Measurements from ENCODE around the gene SFT2D2. TPM values are rescaled to one million over a fixed set of nuclear protein-coding genes. Genes with fewer than 3 reads are reported as not detected.

SFT2D2 gene
- total RNA-seq, 1 donor from 2014 or later = 35.1 TPM

- Histone ChIP-seq H3K27ac (no peak overlapping the region), H3K4me1 (no peaks in the 10 kb centered on the region), H3K36me3 (no peaks in the 10 kb centered on the region), H3K27me3 (no peaks in the 10 kb centered on the region), H3K9me3 (no peaks in the 10 kb centered on the region), H3K4me3 (no peak overlapping the region)
- DNase-seq (ENCODE audit: extremely low spot score in 2 of 2) = no peak
- TF ChIP-seq POLR2AphosphoS5 (IDR thresholded peaks at IDR 0.05; ENCODE audit: insufficient read depth in 1 of 2, low read depth in 1 of 2) = no peak
- no peak for TF ChIP-seq POLR2A (IDR thresholded peaks at IDR 0.05)
- no peak for TF ChIP-seq CTCF (IDR thresholded peaks at IDR 0.05)
- intact Hi-C loops (cut with DNase I) = no loop called here
These were observed 67.6 kb downstream of the SFT2D2 start for GRCh38 chr1:168293356-168293755.

GRCh38 chr1:168295411-168296114 is 69.8 kb downstream of the SFT2D2 start:
- no peak for DNase-seq (ENCODE audit: extremely low spot score in 2 of 2)
- no peak overlapping the region for H3K4me3 ChIP-seq
- TF ChIP-seq POLR2A (IDR thresholded peaks at IDR 0.05) (no peak), CTCF (IDR thresholded peaks at IDR 0.05) (no peak), POLR2AphosphoS5 (IDR thresholded peaks at IDR 0.05; ENCODE audit: insufficient read depth in 1 of 2, low read depth in 1 of 2) (no peak)
- no peaks in the 10 kb centered on the region for H3K4me1 ChIP-seq
- H3K9me3 ChIP-seq = no peaks in the 10 kb centered on the region
- H3K27me3 ChIP-seq = no peaks in the 10 kb centered on the region
- intact Hi-C loops (cut with DNase I) = no loop called here
- no peaks in the 10 kb centered on the region for H3K36me3 ChIP-seq
- H3K27ac ChIP-seq = no peak overlapping the region

DNA sequence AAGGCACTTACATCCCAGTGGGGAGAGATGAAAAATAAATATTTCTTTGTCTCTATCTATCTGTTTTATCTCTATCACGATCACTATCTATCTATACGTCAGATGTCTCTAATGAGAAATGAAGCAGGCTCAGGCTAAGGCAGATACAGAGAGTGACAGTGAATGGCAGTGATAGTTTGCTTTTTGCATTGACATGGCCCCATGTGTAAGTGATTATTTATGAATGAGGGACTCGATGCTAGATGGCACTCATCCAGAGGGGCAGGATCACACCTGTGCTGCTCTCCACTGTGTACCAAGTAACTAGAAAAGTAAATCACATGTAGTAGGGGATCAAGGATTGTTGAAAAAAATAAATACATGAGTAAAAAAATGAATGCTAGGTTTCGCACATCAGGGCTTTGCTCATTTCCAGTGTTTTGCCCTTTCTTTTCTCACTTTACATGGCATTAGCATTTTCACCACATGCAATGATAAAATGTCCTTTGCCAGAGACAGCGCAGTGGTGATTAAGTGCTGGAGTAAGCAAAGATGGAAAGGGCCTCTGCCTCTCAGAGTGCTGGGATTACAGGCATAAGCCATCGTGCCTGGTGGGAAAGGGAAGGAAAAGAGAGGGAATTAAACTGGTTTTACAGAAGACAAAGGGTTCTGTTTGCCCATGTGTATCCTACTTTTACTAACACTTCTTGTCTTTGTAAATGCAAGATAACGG is 71.4 kb downstream of the SFT2D2 start:
- DNase-seq (ENCODE audit: extremely low spot score in 2 of 2) = no peak
- no peaks in the 10 kb centered on the region for H3K36me3 ChIP-seq
- H3K9me3 ChIP-seq = no peaks in the 10 kb centered on the region
- TF ChIP-seq POLR2A (IDR thresholded peaks at IDR 0.05) = no peak
- no peak for TF ChIP-seq CTCF (IDR thresholded peaks at IDR 0.05)
- TF ChIP-seq POLR2AphosphoS5 (IDR thresholded peaks at IDR 0.05; ENCODE audit: insufficient read depth in 1 of 2, low read depth in 1 of 2) = no peak
- no peaks in the 10 kb centered on the region for H3K27me3 ChIP-seq
- no peak overlapping the region for H3K4me3 ChIP-seq
- no peaks in the 10 kb centered on the region for H3K4me1 ChIP-seq
- intact Hi-C loops (cut with DNase I) = no loop called here
- no peak overlapping the region for H3K27ac ChIP-seq

DNA sequence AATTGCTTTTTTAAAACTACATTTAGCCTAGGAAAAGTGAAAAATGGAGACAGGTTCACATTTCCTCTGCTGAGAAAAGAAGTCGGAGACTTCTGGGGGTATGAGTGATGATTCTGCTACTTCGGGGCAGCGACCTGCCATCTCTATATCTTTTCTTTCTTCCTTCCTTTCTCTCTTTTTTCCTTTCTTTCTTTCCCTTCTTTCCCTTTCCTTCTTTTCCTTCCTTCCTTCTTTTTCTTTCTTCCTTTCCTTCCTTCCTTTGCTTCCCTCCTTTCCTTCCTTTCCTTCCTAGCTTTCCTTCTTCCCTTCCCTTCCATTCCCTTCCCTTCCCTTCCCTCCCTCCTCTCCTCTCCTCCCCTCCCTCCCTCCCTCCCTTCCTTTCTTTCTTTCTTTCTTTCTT is 72.6 kb downstream of the SFT2D2 start:
- DNase-seq (ENCODE audit: extremely low spot score in 2 of 2) = no peak
- H3K36me3 ChIP-seq = no peaks in the 10 kb centered on the region
- no peak overlapping the region for H3K4me3 ChIP-seq
- intact Hi-C loops (cut with DNase I) = no loop called here
- no peaks in the 10 kb centered on the region for H3K4me1 ChIP-seq
- H3K27ac ChIP-seq = no peak overlapping the region
- TF ChIP-seq CTCF (IDR thresholded peaks at IDR 0.05) (no peak), POLR2A (IDR thresholded peaks at IDR 0.05) (no peak), POLR2AphosphoS5 (IDR thresholded peaks at IDR 0.05; ENCODE audit: insufficient read depth in 1 of 2, low read depth in 1 of 2) (no peak)
- no peaks in the 10 kb centered on the region for H3K27me3 ChIP-seq
- no peaks in the 10 kb centered on the region for H3K9me3 ChIP-seq

DNA sequence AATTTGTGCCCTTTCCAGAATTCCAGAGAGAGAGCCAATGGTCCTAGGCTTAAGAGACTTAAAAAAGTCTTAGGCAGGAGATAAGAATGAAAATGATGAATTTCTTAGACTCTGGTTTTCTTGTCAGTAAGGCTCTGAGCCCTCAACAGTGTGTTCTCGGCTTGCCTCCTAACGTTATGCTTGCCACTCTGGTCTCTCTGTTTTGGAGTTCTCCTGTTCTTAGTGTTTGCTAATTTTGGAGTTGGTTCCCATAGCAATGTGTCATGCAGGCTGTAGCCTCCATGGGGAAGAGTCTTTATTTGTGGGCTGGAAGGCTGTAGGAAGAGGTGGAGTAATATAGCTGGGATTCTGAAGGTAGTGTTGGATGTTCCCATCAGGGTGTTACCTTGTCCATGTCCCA is 74.8 kb downstream of the SFT2D2 start:
- intact Hi-C loops (cut with DNase I) = no loop called here
- Histone ChIP-seq H3K36me3 (no peaks in the 10 kb centered on the region), H3K4me1 (no peaks in the 10 kb centered on the region), H3K27me3 (no peaks in the 10 kb centered on the region), H3K9me3 (no peaks in the 10 kb centered on the region), H3K27ac (no peak overlapping the region), H3K4me3 (no peak overlapping the region)
- TF ChIP-seq POLR2A (IDR thresholded peaks at IDR 0.05) (no peak), CTCF (IDR thresholded peaks at IDR 0.05) (no peak), POLR2AphosphoS5 (IDR thresholded peaks at IDR 0.05; ENCODE audit: insufficient read depth in 1 of 2, low read depth in 1 of 2) (no peak)
- no peak for DNase-seq (ENCODE audit: extremely low spot score in 2 of 2)

All from vagina (tissue), 2 donors.